Fibroblast of lung (primary cell): Measurements from ENCODE around the gene USP5. TPM values are rescaled to one million over a fixed set of nuclear protein-coding genes. Genes with fewer than 3 reads are reported as not detected.
"Not testable (repeated sequence)": the region's sequence is repeated elsewhere in the genome, so short reads cannot be mapped to it uniquely, and the experiment has no call there.

Experiments used
- DNase-seq, 2 donors: peaks; one replicate each; pipeline versions ENCODE4 v3.0.0 to v3.0.0-alpha.2; 2010; ENCODE audit warnings: low read depth in 2 of 2
- H2AFZ ChIP-seq: 2 replicates; pipeline ENCODE4 v1.5.1; 2012; ENCODE audit warnings: low read length, control low read depth, inconsistent platforms
- H3K27ac ChIP-seq: 2 replicates; pipeline ENCODE4 v1.5.1; 2011; ENCODE audit warnings: low read length, control low read depth; ENCODE audit not compliant: insufficient read depth
- H3K27me3 ChIP-seq: 2 replicates; pipeline ENCODE4 v1.5.1; 2011; ENCODE audit warnings: mild to moderate bottlenecking, low read length; ENCODE audit not compliant: control insufficient read depth, insufficient read depth
- H3K36me3 ChIP-seq: 2 replicates; pipeline ENCODE4 v1.5.1; 2011; ENCODE audit warnings: low read length; ENCODE audit not compliant: control insufficient read depth, insufficient read depth
- H3K4me1 ChIP-seq: 2 replicates; pipeline ENCODE4 v1.5.1; 2011; ENCODE audit warnings: low read length; ENCODE audit not compliant: control insufficient read depth, insufficient read depth; ENCODE audit errors: extremely low read depth
- H3K4me2 ChIP-seq: 2 replicates; pipeline ENCODE4 v1.5.1; 2011; ENCODE audit warnings: low read length, control low read depth; ENCODE audit not compliant: insufficient read depth; ENCODE audit errors: extremely low read depth
- H3K4me3 ChIP-seq, 4 experiments: fragments of 200-600 bp in 1 of 4; sonication (generic) in 1 of 4; replicated peaks in 1 of 4; 2 replicates each; pipeline ENCODE4 v1.5.1; 2011 to 2016; ENCODE audit warnings: low read length in 4 of 4, low read depth in 3 of 4, mild to moderate bottlenecking in 3 of 4, control low read depth in 2 of 4, inconsistent platforms in 1 of 4, mixed read lengths in 1 of 4; ENCODE audit not compliant: insufficient read depth in 1 of 4; ENCODE audit errors: control extremely low read depth in 1 of 4
- H3K79me2 ChIP-seq: 2 replicates; pipeline ENCODE4 v1.5.1; 2012; ENCODE audit warnings: mild to moderate bottlenecking, low read length, inconsistent platforms; ENCODE audit not compliant: control insufficient read depth, insufficient read depth
- H3K9ac ChIP-seq: 2 replicates; pipeline ENCODE4 v1.5.1; 2011; ENCODE audit warnings: mild to moderate bottlenecking, low read length, control low read depth; ENCODE audit not compliant: insufficient read depth
- H3K9me3 ChIP-seq: 2 replicates; pipeline ENCODE4 v1.5.1; 2012; ENCODE audit warnings: low read depth, low read length; ENCODE audit not compliant: control insufficient read depth, insufficient read depth
- H4K20me1 ChIP-seq: 2 replicates; pipeline ENCODE4 v1.5.1; 2011; ENCODE audit warnings: low read length; ENCODE audit not compliant: control insufficient read depth, insufficient read depth; ENCODE audit errors: extremely low read depth
- EZH2 ChIP-seq: IDR thresholded peaks from 2 replicates; pipeline ENCODE4 v1.5.1; 2012; ENCODE audit warnings: low read length, control low read depth, mild to moderate bottlenecking; ENCODE audit errors: missing control alignments
- polyA plus RNA-seq, 2 donors: library from polyadenylated mRNA; depleted of rRNA in 1 of 2; stranded (reverse) in 1 of 2; unstranded in 1 of 2; fragments of >200 nt; gene quantifications; 2 replicates each; pipeline ENCODE4 v1.2.1, GENCODE V29; 2011 to 2012; ENCODE audit warnings: missing spikeins in 1 of 2
- total RNA-seq: library from RNA; depleted of rRNA; stranded (reverse); fragments of >200 nt; gene quantifications from 2 replicates; pipeline ENCODE4 v1.2.1, GENCODE V29; 2014
- TF ChIP-seq, protein P1 (sequence below), 2 donors: IDR thresholded peaks in 1 of 2; conservative IDR thresholded peaks in 1 of 2; 1 replicate in 1 of 2; 2 replicates in 1 of 2; pipeline ENCODE4 v1.5.1; 2011 to 2012; ENCODE audit warnings: low read length in 2 of 2, control low read depth in 1 of 2, inconsistent platforms in 1 of 2, low read depth in 1 of 2, mild to moderate bottlenecking in 1 of 2

Gene USP5
- total and polyA plus RNA-seq, 2 donors (not counting 1 experiment from before 2014, with no cell fraction given): 42.2 to 69.9 TPM

DNA sequence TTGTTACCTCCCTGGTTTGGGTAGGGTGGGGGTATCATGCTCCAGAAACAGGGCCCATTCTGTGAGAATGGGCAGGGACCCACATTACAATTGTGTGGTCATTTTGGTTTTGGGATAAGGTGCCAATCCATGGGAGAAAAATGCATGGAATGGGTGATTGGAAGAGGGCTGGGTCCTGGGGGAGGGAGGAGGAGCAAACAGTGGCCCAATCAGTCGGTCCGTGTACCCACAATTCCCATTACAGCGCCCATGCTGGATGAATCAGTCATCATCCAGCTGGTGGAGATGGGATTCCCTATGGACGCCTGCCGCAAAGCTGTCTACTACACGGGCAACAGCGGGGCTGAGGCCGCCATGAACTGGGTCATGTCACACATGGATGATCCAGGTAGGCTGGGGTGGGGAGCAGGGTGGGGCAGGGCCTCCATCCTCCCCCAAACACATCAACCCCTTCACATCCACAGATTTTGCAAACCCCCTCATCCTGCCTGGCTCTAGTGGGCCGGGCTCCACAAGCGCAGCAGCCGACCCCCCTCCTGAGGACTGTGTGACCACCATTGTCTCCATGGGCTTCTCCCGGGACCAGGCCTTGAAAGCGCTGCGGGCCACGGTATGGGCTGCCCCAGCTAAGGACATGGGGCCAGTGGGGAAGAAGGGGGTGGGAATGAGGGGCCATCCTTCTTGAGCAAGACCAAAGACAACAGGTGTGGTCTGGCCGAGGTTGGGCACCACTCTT, 11.8 kb downstream of the USP5 start:
- Histone ChIP-seq H3K36me3 (peaks cover 28% of the 10 kb centered on the region), H3K27me3 (no peaks in the 10 kb centered on the region), H3K9me3 (no peaks in the 10 kb centered on the region), H3K79me2 (peaks cover 14% of the 10 kb centered on the region), H3K4me1 (peaks cover 4% of the 10 kb centered on the region), H3K4me3 (no peak overlapping the region), H4K20me1 (no peaks in the 10 kb centered on the region), H3K4me2 (no peak overlapping the region), H3K9ac (no peak overlapping the region), H2AFZ (no peak overlapping the region), H3K27ac (no peak overlapping the region)
- TF ChIP-seq EZH2: no peak
- TF ChIP-seq, protein P1, sequence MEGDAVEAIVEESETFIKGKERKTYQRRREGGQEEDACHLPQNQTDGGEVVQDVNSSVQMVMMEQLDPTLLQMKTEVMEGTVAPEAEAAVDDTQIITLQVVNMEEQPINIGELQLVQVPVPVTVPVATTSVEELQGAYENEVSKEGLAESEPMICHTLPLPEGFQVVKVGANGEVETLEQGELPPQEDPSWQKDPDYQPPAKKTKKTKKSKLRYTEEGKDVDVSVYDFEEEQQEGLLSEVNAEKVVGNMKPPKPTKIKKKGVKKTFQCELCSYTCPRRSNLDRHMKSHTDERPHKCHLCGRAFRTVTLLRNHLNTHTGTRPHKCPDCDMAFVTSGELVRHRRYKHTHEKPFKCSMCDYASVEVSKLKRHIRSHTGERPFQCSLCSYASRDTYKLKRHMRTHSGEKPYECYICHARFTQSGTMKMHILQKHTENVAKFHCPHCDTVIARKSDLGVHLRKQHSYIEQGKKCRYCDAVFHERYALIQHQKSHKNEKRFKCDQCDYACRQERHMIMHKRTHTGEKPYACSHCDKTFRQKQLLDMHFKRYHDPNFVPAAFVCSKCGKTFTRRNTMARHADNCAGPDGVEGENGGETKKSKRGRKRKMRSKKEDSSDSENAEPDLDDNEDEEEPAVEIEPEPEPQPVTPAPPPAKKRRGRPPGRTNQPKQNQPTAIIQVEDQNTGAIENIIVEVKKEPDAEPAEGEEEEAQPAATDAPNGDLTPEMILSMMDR (conservative IDR thresholded peaks at IDR 0.05 in 1 of 2, IDR thresholded peaks at IDR 0.05 in 1 of 2; ENCODE audit: low read depth in 1 of 2, low read length in 2 of 2): no peak
- DNase-seq: peak in 1 of 2 donors; percentile 21

DNA sequence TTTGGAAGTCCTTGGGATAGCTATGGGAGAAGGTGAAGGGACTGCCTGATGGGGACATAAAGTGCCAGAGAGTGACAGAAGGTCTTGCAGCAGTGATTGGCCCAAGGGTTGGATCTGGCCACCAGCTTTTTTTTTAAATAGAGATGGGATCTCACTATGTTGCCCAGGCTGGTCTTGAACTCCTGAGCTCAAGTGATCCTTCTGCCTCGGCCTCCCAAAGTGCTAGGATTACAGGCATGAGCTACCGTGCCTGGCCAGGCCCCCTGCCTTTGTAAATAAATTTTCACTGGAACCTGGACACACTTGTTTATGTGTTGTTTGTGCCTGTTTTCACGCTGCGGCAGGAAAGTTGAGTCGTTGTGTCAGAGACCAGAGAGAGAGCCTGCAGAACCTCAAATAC, 13.4 kb downstream of the USP5 start:
- H3K27me3 ChIP-seq, DNase-seq, H3K4me2 ChIP-seq, H3K27ac ChIP-seq, H3K4me3 ChIP-seq, H3K9me3 ChIP-seq, H4K20me1 ChIP-seq, H2AFZ ChIP-seq, H3K9ac ChIP-seq: not testable (repeated sequence)
- H3K4me1 ChIP-seq: peaks cover 16% of the 10 kb centered on the region
- H3K79me2 ChIP-seq: peaks cover 28% of the 10 kb centered on the region
- peaks cover 28% of the 10 kb centered on the region for H3K36me3 ChIP-seq

DNA sequence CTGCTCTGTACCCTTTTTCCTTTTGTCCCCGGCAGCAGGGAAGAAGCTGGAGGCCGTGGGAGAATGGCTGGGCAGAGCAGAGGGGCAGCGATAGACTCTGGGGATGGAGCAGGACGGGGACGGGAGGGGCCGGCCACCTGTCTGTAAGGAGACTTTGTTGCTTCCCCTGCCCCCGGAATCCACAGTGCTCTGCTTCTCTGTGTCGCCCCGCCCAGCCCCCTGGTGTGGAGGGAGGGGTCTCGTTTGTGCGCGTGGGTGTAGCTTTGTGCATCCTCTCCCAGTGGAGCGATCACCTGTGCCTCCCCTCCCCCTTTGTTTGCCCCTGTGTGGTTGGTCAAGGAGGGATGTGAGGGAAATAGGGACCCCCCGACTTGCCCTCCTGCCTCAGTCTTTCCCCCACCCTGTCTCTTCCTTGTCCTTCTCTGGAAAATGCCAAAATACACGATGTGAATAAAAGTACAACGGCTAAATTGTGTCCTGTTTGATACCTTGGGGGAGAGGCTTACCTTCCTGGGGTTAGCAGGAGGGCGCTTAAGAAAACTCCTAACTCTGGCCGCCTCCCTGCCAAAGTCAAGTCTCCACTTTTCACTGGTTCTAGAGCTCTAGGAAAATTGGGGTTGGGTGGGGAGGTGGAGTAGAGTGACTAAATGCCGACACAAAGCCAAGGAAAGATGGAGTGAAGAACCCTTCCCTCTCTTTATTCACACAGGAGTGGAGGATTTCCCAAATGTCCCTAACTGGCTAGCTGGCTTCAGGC, 14.4 kb downstream of the USP5 start:
- H4K20me1 ChIP-seq: peaks cover 4% of the 10 kb centered on the region

More for the DNA sequence above, 14.4 kb downstream of the USP5 start:
- Histone ChIP-seq H2AFZ (peak overlapping the region; percentile 23), H3K27me3 (no peaks in the 10 kb centered on the region), H3K9ac (peak overlapping the region; percentile 57), H3K4me1 (peaks cover 21% of the 10 kb centered on the region), H3K4me3 (peak overlapping the region in 3 of 4 experiments; percentile 36 to 89 (median 58)), H3K79me2 (peaks cover 33% of the 10 kb centered on the region), H3K9me3 (no peaks in the 10 kb centered on the region), H3K27ac (peak overlapping the region; percentile 43), H3K36me3 (peaks cover 29% of the 10 kb centered on the region), H3K4me2 (peak overlapping the region; percentile 71)
- TF ChIP-seq, protein P1 (conservative IDR thresholded peaks at IDR 0.05 in 1 of 2, IDR thresholded peaks at IDR 0.05 in 1 of 2; ENCODE audit: low read depth in 1 of 2, low read length in 2 of 2): no peak
- no peak for TF ChIP-seq EZH2
- no peak for DNase-seq
